Astrocyte of the cerebellum (primary cell): ENCODE results near the gene HS6ST1.
A peak's percentile ranks its signal among the peaks of the same experiment; 100 is the strongest.

Source experiments
- DNase-seq: peaks from one replicate; pipeline ENCODE4 v3.0.0-alpha.2; 2011; ENCODE audit warnings: low read depth
- H3K4me3 ChIP-seq: 2 replicates; pipeline ENCODE4 v1.5.1; 2011; ENCODE audit warnings: mild to moderate bottlenecking, low read depth, low read length, moderate library complexity
- CTCF ChIP-seq: IDR thresholded peaks from 2 replicates; pipeline ENCODE4 v1.5.1; 2012; ENCODE audit warnings: low read length, low read depth, moderate library complexity, mild to moderate bottlenecking; ENCODE audit errors: missing control alignments
- in situ Hi-C: cut with HindIII; loops from 2 replicates; pipeline ENCODE4 v1.10.0; 2017; ENCODE audit warnings: low sequenced_read_pairs

Gene HS6ST1

GRCh38 chr2:128237081-128237534, 81.6 kb downstream of the HS6ST1 start:
- no peak for TF ChIP-seq CTCF
- no peak for DNase-seq
- in situ Hi-C loops = no loop called here
- H3K4me3 ChIP-seq = no peak overlapping the region

- in situ Hi-C loops = no loop called here
- peak overlapping the region; percentile 9 for H3K4me3 ChIP-seq
- DNase-seq = peak; percentile 72
- no peak for TF ChIP-seq CTCF
Observed at GRCh38 chr2:128236491-128237035, 82.1 kb downstream of the HS6ST1 start.

- H3K4me3 ChIP-seq = no peak overlapping the region
- no peak for DNase-seq
- in situ Hi-C loops = no loop called here
- TF ChIP-seq CTCF = no peak
Observed at GRCh38 chr2:128235581-128235980, 83.1 kb downstream of the HS6ST1 start.

DNA sequence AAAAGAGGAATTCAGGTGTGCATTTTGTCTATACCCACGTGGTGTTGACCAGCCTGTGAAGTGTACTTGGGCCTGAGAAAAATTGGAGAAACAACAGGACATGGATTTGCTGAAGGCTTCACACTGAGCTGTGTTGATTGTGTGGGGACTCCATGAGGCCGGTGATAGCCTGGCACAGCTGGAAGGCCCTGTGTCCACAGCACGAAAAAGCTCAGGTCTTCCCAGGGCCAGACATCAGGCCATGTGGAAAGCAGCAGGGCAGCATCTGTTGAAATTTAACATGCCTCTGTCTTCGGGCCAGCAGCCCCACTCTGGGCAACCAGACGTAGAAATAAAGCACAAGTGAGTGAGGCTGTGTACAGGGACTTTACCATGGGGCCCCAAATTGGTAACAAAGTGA, 84.1 kb downstream of the HS6ST1 start:
- in situ Hi-C loops = no loop called here
- DNase-seq = no peak
- no peak for TF ChIP-seq CTCF
- no peak overlapping the region for H3K4me3 ChIP-seq

DNA sequence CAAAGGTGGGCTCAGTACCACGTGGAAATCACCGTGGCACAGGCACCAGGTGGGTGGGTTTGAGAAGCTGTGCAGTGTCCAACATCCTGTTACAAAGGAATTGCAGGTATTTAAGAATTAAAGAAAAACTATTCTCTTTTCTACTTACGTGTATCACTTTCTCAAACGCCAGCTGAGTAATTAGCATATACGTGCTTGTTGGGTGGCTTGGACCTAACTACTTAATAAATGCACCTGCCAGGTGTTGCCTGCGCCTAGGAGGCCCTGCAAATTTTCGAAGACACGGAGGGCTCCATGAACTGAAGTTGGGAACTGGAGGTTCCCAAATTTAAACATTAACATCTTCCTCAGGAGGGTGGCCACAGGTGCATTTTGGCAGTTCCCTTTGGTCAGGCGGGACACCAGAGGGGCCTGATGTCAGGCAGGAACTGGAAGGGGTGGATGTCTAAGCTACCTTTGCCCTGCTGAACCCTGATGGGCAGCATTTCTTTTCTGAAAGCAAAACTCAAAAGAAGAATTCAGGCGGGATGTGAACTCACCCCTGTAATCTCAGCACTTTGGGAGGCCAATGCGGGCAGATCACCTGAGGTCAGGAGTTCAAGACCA, 84.8 kb downstream of the HS6ST1 start:
- no peak for TF ChIP-seq CTCF
- H3K4me3 ChIP-seq = peak overlapping the region; percentile 76
- in situ Hi-C loops = no loop called here

DNA sequence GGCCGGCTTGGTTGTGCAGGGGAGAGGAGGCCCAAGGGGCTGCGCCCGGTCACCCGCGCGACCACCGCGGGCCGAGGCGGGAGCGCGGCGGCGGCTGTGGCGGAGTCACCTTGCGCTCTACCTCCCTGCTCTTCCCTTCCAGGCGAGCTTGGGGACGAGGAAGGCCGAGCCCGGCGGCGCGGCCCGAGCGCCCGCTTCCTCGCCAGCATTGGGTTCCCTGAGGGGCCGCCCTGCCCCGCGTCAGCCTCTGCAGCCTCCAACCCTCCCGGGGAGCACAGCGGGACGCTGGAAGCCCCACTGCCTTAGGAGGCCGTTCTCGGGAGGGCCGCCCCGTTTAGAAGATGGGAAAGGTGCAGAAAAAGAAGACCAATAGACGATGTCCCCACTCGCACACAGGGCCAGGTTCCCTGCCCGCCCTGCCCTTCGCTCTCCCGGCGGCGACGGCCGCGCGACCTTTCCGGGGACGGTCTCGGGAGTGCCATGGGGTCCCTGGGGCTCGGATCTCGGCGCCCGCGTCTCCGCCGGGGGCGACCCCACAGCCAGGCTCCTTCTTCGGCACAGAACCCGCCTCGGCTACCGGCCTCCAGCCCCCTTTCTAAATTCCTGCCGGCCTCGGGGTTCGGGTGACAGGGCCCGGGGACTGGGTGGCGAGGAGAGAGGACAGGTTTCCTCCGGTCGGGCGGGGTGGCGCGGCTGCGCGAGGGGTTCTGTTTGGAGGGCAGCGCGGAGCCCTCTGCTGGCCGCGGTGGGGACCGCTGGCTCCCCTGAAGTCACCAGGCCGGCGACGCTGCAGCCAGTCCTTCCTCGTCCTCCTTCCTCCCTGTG, 85.5 kb downstream of the HS6ST1 start:
- DNase-seq = peak; percentile 32
- peak overlapping the region; percentile 76 for H3K4me3 ChIP-seq
- in situ Hi-C loops = no loop called here
- TF ChIP-seq CTCF = peak; percentile 86

More for the DNA sequence above, 84.8 kb downstream of the HS6ST1 start:
- no peak for DNase-seq
